ENCODE data around the gene RNF166.

GRCh38 chr16:88741368-88741767, 35.2 kb upstream of the RNF166 start:
- TF ChIP-seq CTCF (IDR thresholded peaks at IDR 0.05) (no peak), SIN3A (IDR thresholded peaks at IDR 0.05; ENCODE audit: borderline replicate concordance, insufficient read depth, low read depth, low read length) (no peak), POLR2AphosphoS5 (IDR thresholded peaks at IDR 0.05; ENCODE audit: low read depth, low read length) (no peak), TCF7L2 (IDR thresholded peaks at IDR 0.05; ENCODE audit: low read depth, low read length) (no peak)
- TF ChIP-seq, protein P1, sequence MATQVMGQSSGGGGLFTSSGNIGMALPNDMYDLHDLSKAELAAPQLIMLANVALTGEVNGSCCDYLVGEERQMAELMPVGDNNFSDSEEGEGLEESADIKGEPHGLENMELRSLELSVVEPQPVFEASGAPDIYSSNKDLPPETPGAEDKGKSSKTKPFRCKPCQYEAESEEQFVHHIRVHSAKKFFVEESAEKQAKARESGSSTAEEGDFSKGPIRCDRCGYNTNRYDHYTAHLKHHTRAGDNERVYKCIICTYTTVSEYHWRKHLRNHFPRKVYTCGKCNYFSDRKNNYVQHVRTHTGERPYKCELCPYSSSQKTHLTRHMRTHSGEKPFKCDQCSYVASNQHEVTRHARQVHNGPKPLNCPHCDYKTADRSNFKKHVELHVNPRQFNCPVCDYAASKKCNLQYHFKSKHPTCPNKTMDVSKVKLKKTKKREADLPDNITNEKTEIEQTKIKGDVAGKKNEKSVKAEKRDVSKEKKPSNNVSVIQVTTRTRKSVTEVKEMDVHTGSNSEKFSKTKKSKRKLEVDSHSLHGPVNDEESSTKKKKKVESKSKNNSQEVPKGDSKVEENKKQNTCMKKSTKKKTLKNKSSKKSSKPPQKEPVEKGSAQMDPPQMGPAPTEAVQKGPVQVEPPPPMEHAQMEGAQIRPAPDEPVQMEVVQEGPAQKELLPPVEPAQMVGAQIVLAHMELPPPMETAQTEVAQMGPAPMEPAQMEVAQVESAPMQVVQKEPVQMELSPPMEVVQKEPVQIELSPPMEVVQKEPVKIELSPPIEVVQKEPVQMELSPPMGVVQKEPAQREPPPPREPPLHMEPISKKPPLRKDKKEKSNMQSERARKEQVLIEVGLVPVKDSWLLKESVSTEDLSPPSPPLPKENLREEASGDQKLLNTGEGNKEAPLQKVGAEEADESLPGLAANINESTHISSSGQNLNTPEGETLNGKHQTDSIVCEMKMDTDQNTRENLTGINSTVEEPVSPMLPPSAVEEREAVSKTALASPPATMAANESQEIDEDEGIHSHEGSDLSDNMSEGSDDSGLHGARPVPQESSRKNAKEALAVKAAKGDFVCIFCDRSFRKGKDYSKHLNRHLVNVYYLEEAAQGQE (IDR thresholded peaks at IDR 0.05; ENCODE audit: insufficient read depth in 1 of 2, low read depth in 2 of 2, low read length in 1 of 2): no peak
